HG03520 (cell line): ENCODE data around the gene JMJD7.

ENCODE experiments used
- ATAC-seq: cut with Tn5 transposase; IDR thresholded peaks from one replicate; pipeline ENCODE4 v1.9.1; 2021; ENCODE audit warnings: mild to moderate bottlenecking, moderate library complexity; ENCODE audit not compliant: unreplicated experiment

The JMJD7 gene

DNA sequence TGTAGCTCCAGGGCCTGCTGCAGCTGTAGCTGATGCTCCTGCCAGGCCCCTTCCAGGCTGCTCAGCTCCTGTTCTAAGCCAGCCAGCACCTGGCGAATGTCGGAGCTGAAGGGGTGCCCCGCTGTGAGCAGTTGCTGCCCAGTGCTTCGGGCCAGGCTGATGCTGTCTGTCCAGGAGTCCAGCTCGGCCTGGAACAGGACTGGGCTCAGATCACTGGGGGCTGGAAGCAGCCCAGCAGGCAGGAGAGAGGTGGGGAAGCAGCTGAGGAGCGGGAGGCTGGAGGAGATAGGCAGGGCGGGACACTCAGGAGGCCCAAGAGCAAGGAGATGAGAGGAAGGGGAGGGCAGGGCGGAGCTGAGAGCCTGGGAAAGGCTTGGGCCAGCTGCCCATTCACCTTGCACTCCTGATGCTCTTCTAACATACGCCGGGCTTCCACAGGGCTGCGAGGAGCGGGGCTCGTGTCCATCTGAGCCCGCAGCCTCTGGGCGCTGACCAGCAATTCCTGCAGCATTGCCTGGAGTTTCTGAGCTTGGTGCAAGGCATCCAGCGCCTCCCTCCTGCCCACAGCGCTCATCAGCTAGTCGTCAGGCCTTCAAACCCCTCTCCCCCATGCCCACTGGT lies 34.0 kb downstream of the JMJD7 start:
- ATAC-seq: no peak

DNA sequence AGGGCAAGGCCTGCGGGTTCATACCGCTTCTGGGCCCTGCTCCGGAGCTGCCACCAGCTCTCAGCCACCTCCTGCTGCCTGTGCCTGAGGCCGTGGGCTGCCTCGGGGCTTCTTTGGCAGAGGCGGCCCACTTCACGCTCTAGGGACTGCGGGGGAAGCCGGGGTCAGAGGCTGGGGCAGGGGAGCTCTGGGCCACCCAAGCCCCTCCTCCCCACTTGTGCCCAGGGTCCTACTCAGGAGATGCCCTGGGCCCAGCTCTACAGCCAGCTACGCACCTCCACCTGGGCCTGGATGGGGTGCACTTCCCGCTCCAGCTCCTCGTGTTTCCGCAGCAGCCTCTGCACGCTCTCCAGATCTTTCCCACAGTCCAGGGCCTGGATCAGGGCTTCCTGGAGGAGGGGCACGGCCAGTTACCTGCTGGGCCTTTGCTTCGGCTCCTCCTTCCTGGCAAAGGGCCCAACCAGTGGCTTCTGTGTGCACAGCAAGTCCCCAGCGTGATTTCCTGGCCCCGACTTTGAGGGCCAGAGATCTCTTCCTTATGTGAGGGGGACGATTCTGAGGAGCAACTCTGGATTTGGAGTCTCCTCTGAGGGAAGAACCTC lies 34.7 kb downstream of the JMJD7 start:
- ATAC-seq: no peak

DNA sequence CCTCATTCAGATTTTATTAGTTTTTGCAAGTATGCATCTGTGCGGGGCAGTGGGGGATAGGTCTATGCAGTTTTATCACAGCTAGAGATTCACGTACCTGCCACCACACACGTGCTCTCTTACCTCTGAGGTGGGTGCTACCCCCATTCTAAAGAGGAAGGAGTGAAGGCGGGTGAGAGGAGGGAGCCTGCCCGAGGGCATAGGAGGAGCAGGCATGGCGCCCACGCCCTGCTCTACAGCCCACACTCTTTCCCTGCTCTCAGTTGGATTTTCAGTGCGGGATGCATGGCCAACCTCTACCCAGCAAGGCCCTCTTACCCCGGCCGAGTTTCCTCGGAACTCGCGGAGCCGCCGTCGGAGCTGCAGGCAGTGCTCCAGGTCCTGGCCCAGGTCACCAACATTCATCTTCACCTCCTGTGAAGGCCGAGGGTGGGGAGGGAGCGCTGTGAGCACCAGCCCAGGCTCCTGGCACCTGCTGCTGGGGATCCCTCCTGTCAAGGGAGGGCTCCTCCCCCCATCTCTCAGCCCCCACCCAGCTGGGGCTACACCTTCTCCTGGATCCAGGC lies 37.7 kb downstream of the JMJD7 start:
- ATAC-seq: no peak

GRCh38 chr15:41866263-41866703 lies 38.4 kb downstream of the JMJD7 start:
- no peak for ATAC-seq

GRCh38 chr15:41866872-41867579 lies 39.1 kb downstream of the JMJD7 start:
- no peak for ATAC-seq

- ATAC-seq: no peak
These were observed 40.4 kb downstream of the JMJD7 start for GRCh38 chr15:41868321-41868720.

- no peak for ATAC-seq
These were observed 42.1 kb downstream of the JMJD7 start for GRCh38 chr15:41869770-41870688.

DNA sequence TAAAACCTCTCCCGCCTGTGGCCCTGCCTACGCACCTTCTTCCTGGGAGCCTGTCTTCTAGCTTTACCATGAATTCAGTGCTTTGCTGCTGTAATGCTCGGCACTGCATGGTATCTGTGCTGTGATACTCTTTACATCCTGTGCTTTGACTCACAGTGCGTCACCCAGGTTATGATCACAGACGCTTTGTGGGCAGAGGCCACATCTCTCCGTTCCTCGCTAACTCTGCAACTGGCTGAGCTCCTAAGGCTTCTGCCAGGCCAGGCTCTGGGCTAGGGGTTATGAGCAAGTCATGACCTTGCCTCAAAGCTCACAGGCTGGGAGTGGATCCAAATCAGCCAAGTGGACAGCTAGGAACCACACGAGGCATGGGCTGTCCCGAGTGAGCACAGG lies 42.8 kb downstream of the JMJD7 start:
- ATAC-seq: no peak

DNA sequence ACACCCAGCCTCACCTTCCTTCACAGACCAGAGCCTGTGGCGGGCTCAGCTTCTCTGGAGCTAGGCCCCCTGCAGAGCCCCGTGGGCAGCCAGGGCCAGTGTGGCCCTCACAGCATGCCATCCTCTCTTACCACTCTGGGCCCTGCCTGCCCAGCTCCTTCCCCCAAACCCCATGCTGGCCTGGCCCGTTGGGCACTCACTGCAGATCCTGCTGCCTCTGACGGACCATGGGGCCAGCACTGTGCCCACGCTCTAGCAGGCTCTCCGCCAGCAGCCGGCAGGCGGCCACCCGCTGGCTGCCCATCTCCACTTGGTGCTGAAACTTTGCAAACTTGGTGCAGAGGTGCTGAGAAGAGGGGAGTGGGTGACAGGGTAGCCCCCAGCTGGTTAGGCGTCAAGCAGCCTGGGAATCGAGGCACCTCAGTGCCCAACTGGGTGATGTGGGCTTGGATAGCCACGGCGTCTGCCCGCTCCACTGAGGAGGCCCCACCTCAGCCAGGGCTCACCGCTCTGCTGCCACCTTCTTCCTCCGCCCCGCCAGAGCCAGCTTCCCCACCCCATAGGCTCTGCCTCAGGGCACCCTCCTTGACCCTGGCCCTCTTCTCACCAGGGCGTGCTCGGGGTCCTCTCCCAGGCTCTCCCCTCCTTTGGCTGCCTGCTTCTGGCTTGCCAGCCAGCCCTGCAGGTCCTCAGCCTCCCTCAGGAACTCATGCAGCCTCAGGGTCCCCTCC lies 43.4 kb downstream of the JMJD7 start:
- no peak for ATAC-seq

GRCh38 chr15:41872166-41872747 lies 44.4 kb downstream of the JMJD7 start:
- ATAC-seq: no peak

GRCh38 chr15:41873711-41874110 lies 45.8 kb downstream of the JMJD7 start:
- ATAC-seq: no peak

- ATAC-seq: no peak
These were observed 46.8 kb downstream of the JMJD7 start for GRCh38 chr15:41874736-41875135.

- ATAC-seq: no peak
These were observed 48.1 kb downstream of the JMJD7 start for GRCh38 chr15:41876007-41876406.

GRCh38 chr15:41876689-41877088 lies 48.8 kb downstream of the JMJD7 start:
- ATAC-seq: no peak

DNA sequence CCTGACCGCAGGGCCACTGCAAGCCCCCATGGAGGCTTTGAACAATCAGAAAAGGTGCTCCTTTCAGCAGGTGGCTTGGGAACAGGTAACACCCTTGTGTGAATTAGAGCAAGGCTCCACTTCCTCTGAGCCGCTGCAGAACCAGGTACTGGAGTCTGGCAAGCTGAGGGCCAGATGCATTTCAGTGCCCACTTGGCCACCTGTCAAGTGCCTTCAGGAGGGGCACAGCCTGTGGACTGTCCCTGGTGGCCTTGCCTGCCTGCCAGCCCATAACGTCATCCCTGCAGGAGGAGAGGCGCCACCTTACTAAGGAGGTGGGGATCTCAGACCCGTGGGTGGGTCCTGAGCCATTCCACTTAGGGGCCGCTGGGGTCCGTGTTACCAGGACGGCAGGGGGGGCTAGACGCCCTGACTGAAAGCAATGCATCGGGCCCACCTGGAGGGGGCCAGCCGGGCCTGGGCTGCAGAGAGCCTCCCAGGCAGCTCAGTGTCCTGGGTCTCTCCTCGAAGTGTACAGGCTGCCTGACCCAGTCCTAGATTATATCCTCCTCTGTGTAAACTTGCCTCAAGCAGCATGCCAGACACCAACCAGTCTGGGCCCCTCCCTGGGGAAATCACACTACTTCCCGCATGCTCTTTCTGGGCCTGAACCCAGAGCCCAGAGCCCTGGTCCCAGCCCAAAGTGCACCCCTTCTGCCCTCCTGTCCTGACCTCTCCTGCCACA lies 49.9 kb downstream of the JMJD7 start:
- ATAC-seq: no peak

DNA sequence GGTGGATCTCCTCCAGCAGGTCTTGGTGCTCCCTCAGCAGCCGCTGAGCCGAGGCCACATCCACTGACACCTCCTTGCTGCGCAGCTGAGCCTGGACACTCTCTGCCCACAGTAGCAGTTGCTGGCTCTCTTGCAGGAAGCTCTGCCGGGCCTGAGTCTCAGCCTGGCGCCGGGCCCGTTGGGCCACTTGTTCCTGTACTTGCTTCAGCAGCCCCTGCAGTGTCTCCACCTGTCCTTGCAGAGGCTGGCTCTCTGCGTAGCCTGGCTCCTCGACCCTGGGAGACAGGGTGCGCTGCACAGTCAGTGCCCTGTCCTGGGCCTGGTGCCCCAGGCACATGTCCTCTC lies 50.4 kb downstream of the JMJD7 start:
- no peak for ATAC-seq

DNA sequence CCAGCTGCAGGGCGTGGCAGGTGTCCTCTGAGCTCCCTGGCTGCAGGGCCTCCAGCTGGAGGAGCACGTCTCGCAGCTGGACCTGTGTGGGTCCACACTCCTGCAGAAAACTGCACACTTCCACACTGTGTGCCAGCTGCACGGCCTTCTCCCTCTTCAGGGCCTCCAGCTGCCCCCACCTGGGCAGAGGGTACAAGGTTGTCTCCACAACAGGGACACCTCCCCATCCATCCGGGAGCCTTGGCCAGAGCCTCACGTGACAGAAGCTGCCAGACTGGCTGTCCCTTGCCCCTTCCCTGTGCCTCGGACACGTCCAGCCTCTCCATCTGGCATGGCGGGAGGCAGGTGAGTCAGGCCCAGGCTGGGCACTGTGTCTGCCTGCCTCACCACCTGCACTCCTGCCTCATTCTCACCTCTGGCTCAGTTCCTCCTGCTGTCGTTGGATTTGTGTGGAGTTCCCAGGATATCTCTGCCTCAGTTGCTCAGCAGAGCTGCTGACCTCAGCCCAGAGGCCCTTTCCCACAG lies 51.5 kb downstream of the JMJD7 start:
- ATAC-seq: no peak

DNA sequence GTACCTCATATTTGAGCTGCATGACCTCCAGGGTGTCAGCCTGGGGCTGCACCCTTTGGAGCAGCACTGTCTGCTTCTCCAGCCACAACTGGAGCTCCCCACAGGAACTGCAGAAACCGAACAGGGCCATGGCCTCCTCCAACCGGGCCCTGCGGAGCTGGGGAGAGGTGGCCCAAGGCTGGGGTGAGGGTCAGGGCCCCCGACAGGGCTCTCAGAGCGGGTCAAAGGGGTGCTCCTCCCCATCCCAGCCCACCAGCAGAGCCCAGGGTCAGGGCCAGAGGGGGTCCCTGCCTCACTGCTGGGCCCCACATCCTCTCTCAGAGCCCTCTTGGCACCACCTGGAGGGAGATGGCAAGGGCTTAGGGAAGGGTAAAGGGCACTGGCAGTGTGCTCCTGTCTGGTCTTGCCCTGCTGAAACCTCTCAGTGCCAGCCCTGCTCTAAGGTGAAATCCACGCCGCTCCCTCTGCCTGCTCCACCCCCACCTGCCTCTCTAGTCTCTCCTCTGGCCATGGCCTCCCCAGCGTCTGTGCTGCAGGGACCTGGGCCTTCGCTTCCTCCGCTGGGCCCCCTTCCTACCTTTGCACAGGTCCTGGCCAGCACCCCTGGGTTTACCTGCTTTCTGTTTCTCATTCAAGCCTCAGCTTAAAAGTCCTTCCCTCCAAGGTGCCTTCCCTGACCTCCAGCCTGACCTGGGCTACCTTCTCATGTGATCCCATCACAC lies 52.4 kb downstream of the JMJD7 start:
- no peak for ATAC-seq
